ENCODE data around the gene VCPKMT.

Gene VCPKMT

GRCh38 chr14:50087341-50088116 is 28.8 kb downstream of the VCPKMT start:
- TF ChIP-seq CTCF (conservative IDR thresholded peaks at IDR 0.05; ENCODE audit: low read depth, low read length): no peak
- H3K4me3 ChIP-seq (ENCODE audit: low read length): no peak overlapping the region
- DNase-seq (ENCODE audit: low read depth): no peak

DNA sequence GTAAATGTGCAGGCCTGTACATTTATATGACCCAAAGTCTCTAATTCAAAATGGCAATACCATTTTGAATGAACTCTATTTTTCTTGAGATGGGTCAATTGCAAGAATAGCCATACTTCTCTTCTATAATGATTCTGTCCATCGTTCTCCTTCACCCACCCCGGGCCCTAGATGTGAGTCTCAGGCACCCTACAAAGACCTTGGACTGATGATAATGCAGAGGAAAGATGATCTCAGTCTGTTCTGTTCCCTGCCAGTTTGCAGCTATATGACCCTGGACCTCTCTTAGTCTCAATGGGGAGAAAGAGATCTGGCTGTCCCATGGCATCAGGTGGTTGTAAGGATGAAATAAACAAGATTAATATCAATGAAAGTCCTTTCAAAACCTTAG is 30.1 kb downstream of the VCPKMT start:
- TF ChIP-seq CTCF (conservative IDR thresholded peaks at IDR 0.05; ENCODE audit: low read depth, low read length): no peak
- DNase-seq (ENCODE audit: low read depth): no peak
- no peak overlapping the region for H3K4me3 ChIP-seq (ENCODE audit: low read length)

- no peak overlapping the region for H3K4me3 ChIP-seq (ENCODE audit: low read length)
- TF ChIP-seq CTCF (conservative IDR thresholded peaks at IDR 0.05; ENCODE audit: low read depth, low read length): no peak
- no peak for DNase-seq (ENCODE audit: low read depth)
Observed at GRCh38 chr14:50085570-50086320, 30.6 kb downstream of the VCPKMT start.

- H3K4me3 ChIP-seq (ENCODE audit: low read length): no peak overlapping the region
- TF ChIP-seq CTCF (conservative IDR thresholded peaks at IDR 0.05; ENCODE audit: low read depth, low read length): no peak
- DNase-seq (ENCODE audit: low read depth): no peak
Observed at GRCh38 chr14:50084666-50085065, 31.7 kb downstream of the VCPKMT start.

GRCh38 chr14:50083467-50084337 is 32.7 kb downstream of the VCPKMT start:
- no peak overlapping the region for H3K4me3 ChIP-seq (ENCODE audit: low read length)
- no peak for DNase-seq (ENCODE audit: low read depth)
- TF ChIP-seq CTCF (conservative IDR thresholded peaks at IDR 0.05; ENCODE audit: low read depth, low read length): no peak

DNA sequence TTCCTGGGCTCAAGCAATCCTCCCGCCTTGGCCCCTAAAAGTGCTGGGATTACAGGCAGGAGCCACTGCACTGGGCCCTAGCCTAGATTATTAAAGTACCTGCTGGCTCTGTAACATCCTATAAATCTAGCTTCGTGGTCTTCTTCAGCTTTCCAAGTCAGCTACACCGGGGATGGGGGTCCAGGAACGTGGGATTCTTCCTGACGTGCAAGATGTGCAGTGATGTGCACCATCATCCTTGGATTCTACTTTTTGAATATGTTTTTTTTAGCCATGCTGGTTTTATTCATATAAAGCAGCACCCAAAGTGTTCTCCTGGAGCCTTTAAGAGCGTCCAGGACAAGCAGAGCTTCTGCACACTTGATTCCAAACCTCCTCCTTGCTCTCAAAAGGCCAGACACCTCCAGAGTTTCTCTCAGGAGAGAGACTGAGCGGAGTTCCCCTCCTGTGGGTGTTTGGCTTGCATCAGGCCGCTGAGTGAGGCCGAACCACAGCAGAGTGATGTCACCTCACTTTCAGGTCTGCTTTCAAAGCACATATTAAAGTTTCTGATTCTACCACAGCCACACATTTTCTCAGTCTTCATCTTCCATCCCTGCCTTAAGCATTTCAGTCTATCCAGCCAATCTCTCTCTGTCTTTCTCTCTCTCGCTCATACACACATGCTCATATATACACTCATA is 33.4 kb downstream of the VCPKMT start:
- DNase-seq (ENCODE audit: low read depth): no peak
- no peak for TF ChIP-seq CTCF (conservative IDR thresholded peaks at IDR 0.05; ENCODE audit: low read depth, low read length)
- no peak overlapping the region for H3K4me3 ChIP-seq (ENCODE audit: low read length)
